Activated CD4-positive, alpha-beta T cell treated with anti-CD3 and anti-CD28 coated beads for 4 hours (primary cell): ENCODE measurements around the gene LGI4.
A peak's percentile ranks its signal among the peaks of the same experiment; 100 is the strongest.
"Not testable (repeated sequence)": the region's sequence is repeated elsewhere in the genome, so short reads cannot be mapped to it uniquely, and the experiment has no call there.

Experiments
- DNase-seq, 2 donors: peaks; one replicate each; pipeline ENCODE4 v3.0.0-alpha.2; 2020

LGI4 gene

GRCh38 chr19:35160629-35161433 is 26.0 kb upstream of the LGI4 start:
- DNase-seq = no peak

DNA sequence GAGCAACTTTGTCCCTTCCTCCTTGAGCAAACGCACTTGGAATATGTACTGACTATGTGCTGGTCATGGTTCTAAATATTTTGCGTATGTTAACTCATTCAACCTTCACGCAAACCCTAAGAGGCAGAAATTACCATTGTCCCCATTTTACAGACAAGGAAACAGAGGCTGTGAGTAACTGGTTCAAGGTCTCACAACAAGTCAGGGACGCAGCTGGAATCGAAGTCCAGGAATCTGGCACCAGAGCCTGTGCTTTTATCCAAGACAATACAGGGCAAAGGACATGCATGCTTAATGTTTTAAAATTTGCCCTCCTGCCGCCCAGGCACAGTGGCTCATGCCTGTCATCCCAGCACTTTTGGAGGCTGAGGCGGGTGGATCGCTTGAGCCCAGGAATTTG is 24.7 kb upstream of the LGI4 start:
- no peak for DNase-seq

GRCh38 chr19:35157431-35157830 is 22.6 kb upstream of the LGI4 start:
- no peak for DNase-seq

GRCh38 chr19:35156673-35157014 is 21.8 kb upstream of the LGI4 start:
- no peak for DNase-seq

DNA sequence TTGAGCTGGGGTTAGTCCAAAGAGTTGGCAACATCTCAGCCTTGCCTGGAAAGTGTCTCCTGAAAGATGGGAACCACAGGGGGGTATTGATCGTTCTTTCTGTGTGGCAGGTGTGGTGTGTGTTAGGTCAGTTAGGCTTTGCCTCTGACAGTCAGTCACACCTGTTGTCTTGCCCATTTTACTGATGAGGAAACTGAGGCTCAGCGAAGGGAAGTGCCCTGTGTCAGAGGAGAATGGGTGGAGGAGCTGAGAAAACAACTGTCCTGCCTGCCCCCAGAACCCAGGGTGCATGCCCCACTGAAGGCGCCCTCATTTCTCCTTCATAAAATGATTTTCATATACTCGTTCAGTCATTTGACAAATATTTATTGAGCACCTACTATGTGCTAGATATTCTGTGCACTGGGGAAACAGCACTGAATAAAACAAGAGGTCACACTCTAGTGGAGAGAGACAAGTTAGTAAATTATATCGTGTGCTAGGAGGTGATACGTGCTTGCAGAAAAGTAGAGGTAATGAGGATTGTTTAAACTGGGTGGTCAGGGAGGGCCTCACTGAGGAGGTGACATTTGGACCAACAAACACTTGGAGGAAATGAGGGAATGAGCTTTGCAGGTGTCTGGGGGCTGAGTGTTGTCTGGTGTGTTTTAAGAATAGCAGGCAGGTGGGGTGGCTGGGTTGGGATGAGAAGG is 21.3 kb upstream of the LGI4 start:
- no peak for DNase-seq

- peak; percentile 24 to 25 for DNase-seq
Observed at GRCh38 chr19:35155441-35155840, 20.6 kb upstream of the LGI4 start.

- peak; percentile 86 to 87 for DNase-seq
Observed at GRCh38 chr19:35154525-35155406, 19.9 kb upstream of the LGI4 start, which contains the start of gene FXYD5. FXYD5 (plus strand) TSS chr19:35154735; CDS start chr19:35155551, 816 bp downstream.

DNA sequence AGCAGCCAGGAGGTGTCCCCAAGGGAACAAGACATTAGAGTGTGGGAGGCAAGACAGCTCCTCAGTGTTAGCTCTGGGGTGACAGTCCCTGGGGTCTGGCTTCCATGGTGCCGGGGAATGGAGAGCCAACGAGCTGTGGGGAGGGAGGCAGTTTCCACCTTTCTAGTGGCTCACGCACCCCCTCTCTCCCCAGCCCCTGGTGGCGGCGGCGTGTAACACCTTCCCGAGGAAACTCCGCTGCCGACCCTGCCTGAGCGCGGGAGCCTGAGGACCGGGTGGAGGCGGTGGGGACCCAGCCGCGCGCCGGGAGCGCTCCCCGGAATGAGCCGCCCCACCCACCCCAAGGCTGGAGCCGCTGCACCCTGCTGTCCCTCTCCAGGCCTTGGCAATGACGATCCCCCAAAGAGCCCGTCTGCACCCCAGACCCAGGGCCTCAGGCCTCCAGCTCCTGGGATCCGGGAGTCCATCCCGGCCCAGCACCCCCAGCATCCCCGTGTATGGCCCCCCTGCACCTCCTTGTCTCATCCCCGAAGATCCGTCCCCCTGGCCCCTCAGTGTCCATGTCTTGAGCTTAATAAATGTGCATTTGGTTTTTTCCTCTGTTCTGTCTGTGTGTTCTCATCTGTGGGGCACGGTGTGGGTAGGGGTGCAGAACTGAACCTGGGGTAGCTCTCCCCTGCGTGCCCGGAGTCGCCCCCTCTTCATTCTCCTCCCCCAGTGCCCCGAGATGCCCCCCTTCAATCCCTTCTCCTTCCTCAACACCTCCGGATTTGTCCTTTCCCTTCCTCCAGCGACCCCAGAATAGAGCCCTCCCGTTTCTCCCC is 19.1 kb upstream of the LGI4 start:
- DNase-seq = peak; percentile 74 to 77

DNA sequence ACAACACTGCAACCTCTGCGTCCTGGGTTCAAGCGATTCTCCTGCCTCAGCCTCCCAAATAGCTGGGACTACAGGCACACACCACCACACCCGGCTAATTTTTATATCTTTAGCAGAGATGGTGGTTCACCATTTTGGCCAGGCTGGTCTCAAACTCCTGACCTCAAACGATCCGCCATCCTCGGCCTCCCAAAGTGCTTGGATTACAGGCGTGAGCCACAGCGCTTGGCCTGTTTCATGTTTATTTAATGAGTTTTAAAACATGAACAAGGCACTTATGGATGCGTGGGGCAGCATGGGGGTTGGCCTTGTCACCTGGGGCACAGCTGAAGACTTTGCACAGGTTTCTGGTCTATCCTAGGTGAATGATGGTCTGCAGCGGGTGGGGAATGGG is 18.3 kb upstream of the LGI4 start:
- DNase-seq = not testable (repeated sequence)

GRCh38 chr19:35151273-35152065 is 16.6 kb upstream of the LGI4 start:
- DNase-seq = no peak

DNA sequence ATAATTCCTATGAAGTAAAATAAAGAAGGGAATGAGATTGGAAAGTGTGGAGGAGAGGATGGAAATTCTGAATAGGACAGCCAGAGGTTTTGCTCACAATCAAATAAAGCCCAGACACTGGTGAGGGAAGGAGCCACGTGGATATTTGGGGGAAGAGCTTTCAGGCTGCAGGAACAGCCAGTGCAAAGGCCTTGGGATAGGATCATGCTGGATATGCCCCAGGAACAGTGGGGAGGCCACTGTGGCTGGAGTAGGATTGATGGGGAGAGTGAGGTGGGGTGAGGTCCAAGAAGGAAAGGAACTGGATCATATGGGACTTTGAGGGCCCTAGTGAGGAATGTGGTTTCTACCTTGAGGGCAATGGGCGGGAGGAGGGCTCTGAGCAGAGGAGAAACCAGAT is 15.6 kb upstream of the LGI4 start:
- no peak for DNase-seq

- no peak for DNase-seq
Observed at GRCh38 chr19:35149463-35149862, 14.6 kb upstream of the LGI4 start.

GRCh38 chr19:35146746-35147459 is 12.0 kb upstream of the LGI4 start:
- DNase-seq = no peak

- peak; percentile 33 to 44 for DNase-seq
Observed at GRCh38 chr19:35144600-35145436, 10.0 kb upstream of the LGI4 start.

DNA sequence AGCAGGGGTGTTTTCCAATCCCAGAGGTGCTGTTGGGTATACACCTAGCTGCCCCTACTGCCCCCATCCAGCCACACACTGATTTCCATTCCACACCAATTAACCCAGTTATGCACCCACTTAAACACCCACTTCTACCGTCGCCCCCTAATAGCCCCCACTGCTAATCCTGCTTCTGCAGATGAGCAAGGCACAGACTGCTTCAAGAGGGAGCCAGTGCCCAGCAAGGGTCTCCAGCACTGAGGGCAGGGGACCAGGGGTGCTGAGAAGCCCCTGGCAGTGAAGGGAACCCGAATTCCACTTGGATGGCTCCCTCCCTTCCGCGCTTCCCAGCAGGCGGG is 9.4 kb upstream of the LGI4 start:
- no peak for DNase-seq

- no peak for DNase-seq
Observed at GRCh38 chr19:35143818-35144217, 9.0 kb upstream of the LGI4 start.

DNA sequence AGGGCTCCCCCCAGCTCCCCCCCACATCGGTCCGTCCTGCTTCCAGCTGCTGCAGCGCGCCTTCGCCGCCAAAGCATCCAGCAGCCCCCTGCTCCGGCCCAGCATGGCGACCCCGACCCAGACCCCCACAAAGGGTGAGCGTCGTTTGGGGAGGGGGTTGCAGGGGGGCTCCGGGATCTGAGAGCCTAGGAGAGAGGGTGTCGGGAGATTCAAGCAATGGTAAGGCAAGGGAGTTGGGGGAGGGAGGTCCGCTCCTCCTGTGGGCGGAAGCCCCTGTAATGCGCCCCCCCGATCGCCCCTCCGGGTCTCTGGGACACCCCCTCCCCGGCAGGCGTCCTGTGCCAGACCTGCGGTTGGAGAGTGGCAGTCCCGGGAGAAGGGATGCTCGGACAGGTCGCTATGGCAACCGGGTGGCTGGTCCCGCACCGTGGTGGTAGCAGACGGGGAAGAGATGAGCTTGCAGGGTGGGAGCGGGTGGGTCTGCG is 8.4 kb upstream of the LGI4 start, which contains the start of gene FXYD7:
Gene FXYD7, plus strand, starts transcription at position 25 of the 485 bp plus-strand sequence. Its CDS starts 79 bp downstream, at position 104.
- DNase-seq = no peak

- DNase-seq = peak; percentile 68 to 70
Observed at GRCh38 chr19:35142606-35143230, 7.9 kb upstream of the LGI4 start.
